ENCODE data around the gene IQCE. TPM values are rescaled to one million over a fixed set of nuclear protein-coding genes. Genes with fewer than 3 reads are reported as not detected.

The IQCE gene
- total and polyA plus RNA-seq, 2 experiments from 2014 or later = 18.0 to 41.4 TPM

DNA sequence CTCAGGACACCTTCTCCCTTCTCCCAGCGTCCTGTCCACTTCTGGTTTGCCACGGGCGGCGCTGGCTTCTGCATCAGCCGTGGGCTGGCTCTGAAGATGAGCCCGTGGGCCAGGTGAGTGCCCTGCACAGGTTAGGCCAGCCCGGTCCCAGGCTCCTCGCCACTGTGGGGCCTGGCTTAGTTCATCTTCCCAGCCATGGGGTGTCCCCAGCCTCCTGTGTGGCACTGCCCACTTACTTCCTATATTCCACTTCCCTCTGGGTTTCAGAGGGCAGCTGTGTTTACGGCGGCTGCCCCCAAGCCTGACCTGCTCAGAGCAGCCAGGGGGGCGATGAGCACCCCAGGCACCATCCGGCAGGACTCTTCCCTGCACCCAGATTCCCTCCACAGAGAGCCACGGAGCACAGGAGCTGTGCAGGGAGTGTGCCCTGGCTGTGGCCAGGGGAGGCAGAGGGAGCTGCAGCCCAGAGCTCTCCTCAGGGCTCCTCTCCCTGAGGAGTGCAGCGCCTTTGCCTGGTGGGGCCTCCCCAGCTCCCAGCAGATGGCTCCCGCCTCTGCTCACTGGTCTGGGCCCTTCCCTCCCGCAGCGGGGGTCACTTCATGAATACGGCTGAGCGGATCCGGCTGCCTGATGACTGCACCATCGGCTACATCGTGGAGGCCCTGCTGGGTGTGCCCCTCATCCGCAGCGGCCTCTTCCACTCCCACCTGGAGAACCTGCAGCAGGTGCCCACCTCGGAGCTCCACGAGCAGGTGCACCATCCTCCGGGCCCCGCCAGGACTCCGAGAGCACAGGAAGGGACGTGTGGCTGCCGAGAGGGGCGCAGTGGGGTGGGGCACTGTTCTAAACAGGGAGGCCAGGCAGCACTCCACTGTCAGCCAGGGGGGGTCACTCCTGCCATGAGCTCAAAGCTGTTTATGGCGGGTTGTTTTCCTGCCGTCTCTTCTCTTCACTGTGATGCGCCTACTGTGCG, 32.8 kb upstream of the IQCE start:
- Histone ChIP-seq H3K27ac (no peak overlapping the region), H3K9me3 (ENCODE audit: low read depth) (no peaks in the 10 kb centered on the region), H3K4me3 (no peak overlapping the region), H3K4me1 (ENCODE audit: low read depth) (peaks cover 4% of the 10 kb centered on the region), H3K36me3 (no peaks in the 10 kb centered on the region), H3K27me3 (peaks cover 15% of the 10 kb centered on the region)
- DNase-seq (ENCODE audit: low read depth in 1 of 2, low spot score in 1 of 2) = no peak
- TF ChIP-seq, protein P1, sequence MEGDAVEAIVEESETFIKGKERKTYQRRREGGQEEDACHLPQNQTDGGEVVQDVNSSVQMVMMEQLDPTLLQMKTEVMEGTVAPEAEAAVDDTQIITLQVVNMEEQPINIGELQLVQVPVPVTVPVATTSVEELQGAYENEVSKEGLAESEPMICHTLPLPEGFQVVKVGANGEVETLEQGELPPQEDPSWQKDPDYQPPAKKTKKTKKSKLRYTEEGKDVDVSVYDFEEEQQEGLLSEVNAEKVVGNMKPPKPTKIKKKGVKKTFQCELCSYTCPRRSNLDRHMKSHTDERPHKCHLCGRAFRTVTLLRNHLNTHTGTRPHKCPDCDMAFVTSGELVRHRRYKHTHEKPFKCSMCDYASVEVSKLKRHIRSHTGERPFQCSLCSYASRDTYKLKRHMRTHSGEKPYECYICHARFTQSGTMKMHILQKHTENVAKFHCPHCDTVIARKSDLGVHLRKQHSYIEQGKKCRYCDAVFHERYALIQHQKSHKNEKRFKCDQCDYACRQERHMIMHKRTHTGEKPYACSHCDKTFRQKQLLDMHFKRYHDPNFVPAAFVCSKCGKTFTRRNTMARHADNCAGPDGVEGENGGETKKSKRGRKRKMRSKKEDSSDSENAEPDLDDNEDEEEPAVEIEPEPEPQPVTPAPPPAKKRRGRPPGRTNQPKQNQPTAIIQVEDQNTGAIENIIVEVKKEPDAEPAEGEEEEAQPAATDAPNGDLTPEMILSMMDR (IDR thresholded peaks at IDR 0.05; ENCODE audit: low read depth, low read length) = no peak

DNA sequence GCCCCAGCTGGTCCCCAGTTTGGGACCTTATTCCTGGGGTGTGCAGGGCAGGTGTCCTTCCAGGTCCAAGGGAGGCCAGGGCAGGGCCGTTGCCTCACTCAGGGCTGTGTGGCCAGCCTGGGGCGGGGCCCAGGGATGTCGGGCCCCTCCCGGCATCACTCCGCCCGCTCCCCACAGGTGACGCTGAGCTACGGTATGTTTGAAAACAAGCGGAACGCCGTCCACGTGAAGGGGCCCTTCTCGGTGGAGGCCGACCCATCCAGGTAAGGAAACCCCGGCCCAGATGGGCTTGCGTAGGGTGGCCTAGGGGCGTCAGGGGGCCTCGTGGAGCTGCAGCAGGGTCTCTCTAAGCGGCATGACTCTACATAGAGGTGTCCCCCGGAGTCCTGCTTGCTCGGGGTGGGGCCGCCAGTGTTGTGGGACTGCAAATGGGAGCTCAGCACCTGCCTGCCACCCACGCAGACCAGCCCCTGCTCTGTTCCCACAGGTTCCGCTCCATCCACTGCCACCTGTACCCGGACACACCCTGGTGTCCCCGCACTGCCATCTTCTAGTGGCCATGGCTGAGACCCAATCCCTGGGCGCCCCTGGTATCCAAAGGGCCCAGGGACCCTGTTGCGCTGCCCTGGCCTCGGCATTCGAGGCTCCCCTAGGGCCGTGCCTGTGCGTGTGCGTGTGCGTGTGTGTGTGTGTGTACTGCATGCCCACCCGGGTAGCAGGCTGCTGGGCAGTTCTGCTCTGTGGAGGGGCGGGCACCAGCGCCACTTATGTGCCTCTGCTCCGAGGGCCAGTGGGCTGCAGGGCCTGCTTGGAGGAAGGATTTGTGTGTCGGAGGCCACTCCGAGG, 31.9 kb upstream of the IQCE start:
- DNase-seq (ENCODE audit: low read depth in 1 of 2, low spot score in 1 of 2) = no peak
- Histone ChIP-seq H3K27ac (no peak overlapping the region), H3K9me3 (ENCODE audit: low read depth) (no peaks in the 10 kb centered on the region), H3K4me1 (ENCODE audit: low read depth) (peaks cover 7% of the 10 kb centered on the region), H3K36me3 (no peaks in the 10 kb centered on the region), H3K4me3 (no peak overlapping the region), H3K27me3 (peaks cover 8% of the 10 kb centered on the region)
- TF ChIP-seq, protein P1 (IDR thresholded peaks at IDR 0.05; ENCODE audit: low read depth, low read length) = no peak

DNA sequence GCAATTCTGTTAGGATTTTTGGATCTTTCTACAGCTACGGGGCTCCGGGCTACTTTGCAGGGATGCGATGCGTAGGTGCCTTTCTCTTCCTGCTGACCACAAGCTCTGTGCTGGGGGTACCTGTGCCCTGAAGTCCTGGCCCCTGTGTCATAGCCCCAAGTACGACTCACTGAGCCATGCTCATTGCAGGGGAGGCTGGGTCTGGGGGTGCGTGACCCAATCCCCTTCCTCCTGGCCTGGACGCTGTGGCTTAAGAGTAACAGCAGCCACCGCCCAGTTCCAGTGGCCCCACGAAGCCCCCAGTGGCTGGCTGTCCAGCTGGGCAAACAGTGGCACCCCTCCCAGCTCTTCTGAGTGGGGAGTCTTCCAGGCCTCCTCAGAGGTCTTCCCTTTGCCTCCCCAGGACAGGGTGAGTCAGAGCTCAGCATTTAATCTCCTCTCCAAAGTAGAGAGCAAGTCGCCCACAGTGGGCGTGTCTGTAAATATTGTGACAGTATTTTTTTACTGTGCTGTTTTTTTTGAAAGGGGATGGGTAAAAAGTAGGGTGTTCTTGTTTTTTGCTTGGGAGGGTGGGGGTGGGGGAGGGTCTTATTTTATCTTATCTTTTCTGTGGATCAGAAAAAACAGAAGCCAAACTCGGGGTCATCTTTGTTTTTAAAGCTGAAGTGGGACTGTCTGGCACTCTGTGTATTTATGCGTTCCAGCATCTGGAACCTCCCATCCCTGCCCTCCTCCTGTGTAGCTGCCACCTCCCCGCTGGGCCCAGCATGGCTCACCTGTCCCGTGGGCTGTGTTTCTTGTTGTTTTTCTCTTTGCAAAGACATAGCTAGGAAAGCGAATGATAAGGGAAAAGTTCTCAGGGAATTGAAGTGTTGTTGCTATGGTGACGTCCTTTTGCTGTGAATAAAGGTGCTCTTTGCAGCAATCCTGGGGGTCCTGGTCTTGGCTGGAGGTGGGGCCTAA, 31.0 kb upstream of the IQCE start:
- TF ChIP-seq, protein P1 (IDR thresholded peaks at IDR 0.05; ENCODE audit: low read depth, low read length) = no peak
- Histone ChIP-seq H3K27me3 (peaks cover 6% of the 10 kb centered on the region), H3K4me3 (no peak overlapping the region), H3K36me3 (no peaks in the 10 kb centered on the region), H3K9me3 (ENCODE audit: low read depth) (no peaks in the 10 kb centered on the region), H3K4me1 (ENCODE audit: low read depth) (peaks cover 7% of the 10 kb centered on the region), H3K27ac (no peak overlapping the region)
- peak in 1 of 2 donors; percentile 49 for DNase-seq (ENCODE audit: low read depth in 1 of 2, low spot score in 1 of 2)

DNA sequence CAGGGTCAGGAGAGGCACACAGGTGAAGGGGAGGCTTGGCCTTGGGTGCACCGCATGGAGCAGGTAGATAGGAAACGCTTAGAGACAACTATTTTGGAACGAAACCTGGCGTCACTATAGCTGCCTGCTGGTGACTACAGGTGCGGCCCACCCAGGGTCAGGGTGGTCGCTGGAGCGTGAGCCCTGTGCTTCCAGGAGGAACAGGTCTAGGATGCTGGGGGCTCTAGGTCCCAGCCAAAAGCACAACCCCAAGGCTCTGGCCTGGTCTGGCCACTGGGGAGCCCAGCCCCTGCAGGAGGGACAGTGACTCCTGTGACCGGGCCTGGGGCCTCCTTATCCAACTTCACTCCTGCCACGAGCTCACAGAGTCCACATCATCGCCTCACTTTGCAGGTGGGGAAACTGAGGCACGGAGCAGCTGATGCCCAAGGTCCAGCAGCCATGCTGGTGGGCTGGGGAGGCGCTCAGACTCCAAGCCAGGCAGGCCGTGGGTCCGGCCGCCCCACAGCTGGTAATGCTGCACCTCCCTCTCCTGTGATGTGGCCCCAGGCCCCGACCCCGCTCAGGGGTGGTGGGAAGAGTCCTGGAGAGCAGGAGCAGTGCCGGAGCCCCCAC, 30.2 kb upstream of the IQCE start:
- Histone ChIP-seq H3K4me1 (ENCODE audit: low read depth) (peaks cover 7% of the 10 kb centered on the region), H3K27ac (no peak overlapping the region), H3K4me3 (no peak overlapping the region), H3K36me3 (no peaks in the 10 kb centered on the region), H3K9me3 (ENCODE audit: low read depth) (no peaks in the 10 kb centered on the region), H3K27me3 (no peaks in the 10 kb centered on the region)
- no peak for DNase-seq (ENCODE audit: low read depth in 1 of 2, low spot score in 1 of 2)
- TF ChIP-seq, protein P1 (IDR thresholded peaks at IDR 0.05; ENCODE audit: low read depth, low read length) = no peak

All from cardiac muscle cell (in vitro differentiated cells and primary cell).